ENCODE results near the gene BEX2. TPM values are rescaled to one million over a fixed set of nuclear protein-coding genes. Genes with fewer than 3 reads are reported as not detected.

The BEX2 gene
- total RNA-seq, 1 donor from 2014 or later, result 12.6 TPM

GRCh38 chrX:103338663-103339062 is 27.9 kb upstream of the BEX2 start:
- H3K36me3 ChIP-seq (ENCODE audit: insufficient read depth, low read length), result no peaks in the 10 kb centered on the region
- FAIRE-seq, result no peak

GRCh38 chrX:103330681-103331288 is 20.0 kb upstream of the BEX2 start:
- H3K36me3 ChIP-seq (ENCODE audit: insufficient read depth, low read length), result no peaks in the 10 kb centered on the region
- peak; percentile 6 for DNase-seq (ENCODE audit: low read depth)
- peak; percentile 17 for FAIRE-seq
- H3K27me3 ChIP-seq (ENCODE audit: insufficient read depth, low read length), result no peaks in the 10 kb centered on the region
- Mint-ChIP-seq H3K27ac (ENCODE audit: unreplicated experiment) (no peak overlapping the region), H3K4me3 (ENCODE audit: unreplicated experiment) (peak overlapping the region; percentile 79), H3K9me3 (ENCODE audit: unreplicated experiment) (no peaks in the 10 kb centered on the region), H3K36me3 (ENCODE audit: low read depth, unreplicated experiment) (no peaks in the 10 kb centered on the region), H3K4me1 (ENCODE audit: low read depth, unreplicated experiment) (peaks cover 3% of the 10 kb centered on the region), H3K27me3 (ENCODE audit: low read depth, unreplicated experiment) (no peaks in the 10 kb centered on the region)
- no peaks in the 10 kb centered on the region for H3K9me3 ChIP-seq (ENCODE audit: insufficient read depth, low read depth, low read length)
- peak overlapping the region; percentile 76 for H3K9ac ChIP-seq (ENCODE audit: low read length)
- peak overlapping the region; percentile 52 for H3K4me3 ChIP-seq (ENCODE audit: insufficient read depth, low read depth, low read length)
- H3K27ac ChIP-seq (ENCODE audit: low read depth, low read length), result peak overlapping the region; percentile 13
- peak overlapping the region; percentile 84 for H3K4me2 ChIP-seq (ENCODE audit: low read length)
- H3K79me2 ChIP-seq (ENCODE audit: insufficient read depth, low read length), result no peaks in the 10 kb centered on the region
- peak overlapping the region; percentile 86 for H2AFZ ChIP-seq (ENCODE audit: low read depth, low read length)
- H4K20me1 ChIP-seq (ENCODE audit: insufficient read depth, low read length), result no peaks in the 10 kb centered on the region
- peaks cover 3% of the 10 kb centered on the region for H3K4me1 ChIP-seq (ENCODE audit: insufficient read depth, low read length)
- TF ChIP-seq CTCF (IDR thresholded peaks at IDR 0.05; ENCODE audit: insufficient read depth, low read depth, low read length), result no peak
- no peak for TF ChIP-seq EZH2 (IDR thresholded peaks at IDR 0.05; ENCODE audit: insufficient read depth, low read length)

More at GRCh38 chrX:103338663-103339062, 27.9 kb upstream of the BEX2 start:
- no peak for DNase-seq (ENCODE audit: low read depth)
- TF ChIP-seq EZH2 (IDR thresholded peaks at IDR 0.05; ENCODE audit: insufficient read depth, low read length) (no peak), CTCF (IDR thresholded peaks at IDR 0.05; ENCODE audit: insufficient read depth, low read depth, low read length) (no peak)
- H3K4me3 ChIP-seq (ENCODE audit: insufficient read depth, low read depth, low read length), result no peak overlapping the region
- H3K4me3 Mint-ChIP-seq (ENCODE audit: unreplicated experiment), result no peak overlapping the region
- H3K27me3 Mint-ChIP-seq (ENCODE audit: low read depth, unreplicated experiment), result no peaks in the 10 kb centered on the region
- H2AFZ ChIP-seq (ENCODE audit: low read depth, low read length), result no peak overlapping the region
- H3K27ac ChIP-seq (ENCODE audit: low read depth, low read length), result no peak overlapping the region
- no peak overlapping the region for H3K9ac ChIP-seq (ENCODE audit: low read length)
- H4K20me1 ChIP-seq (ENCODE audit: insufficient read depth, low read length), result no peaks in the 10 kb centered on the region
- no peak overlapping the region for H3K27ac Mint-ChIP-seq (ENCODE audit: unreplicated experiment)
- H3K4me1 ChIP-seq (ENCODE audit: insufficient read depth, low read length), result no peaks in the 10 kb centered on the region
- no peak overlapping the region for H3K4me2 ChIP-seq (ENCODE audit: low read length)
- no peaks in the 10 kb centered on the region for H3K9me3 ChIP-seq (ENCODE audit: insufficient read depth, low read depth, low read length)
- no peaks in the 10 kb centered on the region for H3K79me2 ChIP-seq (ENCODE audit: insufficient read depth, low read length)
- peaks cover 4% of the 10 kb centered on the region for H3K27me3 ChIP-seq (ENCODE audit: insufficient read depth, low read length)
- no peaks in the 10 kb centered on the region for H3K36me3 Mint-ChIP-seq (ENCODE audit: low read depth, unreplicated experiment)
- H3K9me3 Mint-ChIP-seq (ENCODE audit: unreplicated experiment), result no peaks in the 10 kb centered on the region
- H3K4me1 Mint-ChIP-seq (ENCODE audit: low read depth, unreplicated experiment), result no peaks in the 10 kb centered on the region

- Mint-ChIP-seq H3K4me3 (ENCODE audit: unreplicated experiment) (peak within 1 kb of the TSS; percentile 79), H3K9me3 (ENCODE audit: unreplicated experiment) (no peaks in the 10 kb centered on the region), H3K27me3 (ENCODE audit: low read depth, unreplicated experiment) (no peaks in the 10 kb centered on the region), H3K36me3 (ENCODE audit: low read depth, unreplicated experiment) (no peaks in the 10 kb centered on the region), H3K4me1 (ENCODE audit: low read depth, unreplicated experiment) (peaks cover 3% of the 10 kb centered on the region), H3K27ac (ENCODE audit: unreplicated experiment) (no peak within 1 kb of the TSS)
- no peak for TF ChIP-seq CTCF (IDR thresholded peaks at IDR 0.05; ENCODE audit: insufficient read depth, low read depth, low read length)
- TF ChIP-seq EZH2 (IDR thresholded peaks at IDR 0.05; ENCODE audit: insufficient read depth, low read length), result no peak
- Histone ChIP-seq H3K9me3 (ENCODE audit: insufficient read depth, low read depth, low read length) (no peaks in the 10 kb centered on the region), H3K79me2 (ENCODE audit: insufficient read depth, low read length) (no peaks in the 10 kb centered on the region), H3K27ac (ENCODE audit: low read depth, low read length) (peak within 1 kb of the TSS; percentile 13), H4K20me1 (ENCODE audit: insufficient read depth, low read length) (no peaks in the 10 kb centered on the region), H3K4me2 (ENCODE audit: low read length) (peak within 1 kb of the TSS; percentile 84), H2AFZ (ENCODE audit: low read depth, low read length) (peak within 1 kb of the TSS; percentile 86), H3K9ac (ENCODE audit: low read length) (peak within 1 kb of the TSS; percentile 76), H3K27me3 (ENCODE audit: insufficient read depth, low read length) (no peaks in the 10 kb centered on the region), H3K4me1 (ENCODE audit: insufficient read depth, low read length) (peaks cover 3% of the 10 kb centered on the region), H3K4me3 (ENCODE audit: insufficient read depth, low read depth, low read length) (peak within 1 kb of the TSS; percentile 52), H3K36me3 (ENCODE audit: insufficient read depth, low read length) (no peaks in the 10 kb centered on the region)
- peak; percentile 50 for DNase-seq (ENCODE audit: low read depth)
- no peak for FAIRE-seq
Measured at GRCh38 chrX:103329991-103330390, 19.2 kb upstream of the BEX2 start, which contains the start of gene TCEAL7. TSS of gene TCEAL7 (plus strand) at chrX:103330239. CDS start at chrX:103331404, 1,165 bp downstream.
